ENCODE results near the gene NME3.

GRCh38 chr16:1745900-1746692, 25.2 kb downstream of the NME3 start:
- no peak for TF ChIP-seq CTCF (IDR thresholded peaks at IDR 0.05 in 2 of 3, conservative IDR thresholded peaks at IDR 0.05 in 1 of 3; ENCODE audit: borderline replicate concordance in 1 of 3, insufficient read depth in 1 of 3, low read depth in 2 of 3, low read length in 2 of 3)
- TF ChIP-seq POLR2AphosphoS5 (IDR thresholded peaks at IDR 0.05; ENCODE audit: low read depth, low read length): no peak
- TF ChIP-seq RAD21 (IDR thresholded peaks at IDR 0.05; ENCODE audit: low read depth): no peak
- TF ChIP-seq EZH2 (IDR thresholded peaks at IDR 0.05): no peak
- TF ChIP-seq FOSL1 (IDR thresholded peaks at IDR 0.05; ENCODE audit: low read depth): no peak
- no peak for TF ChIP-seq MAX (IDR thresholded peaks at IDR 0.05)
- TF ChIP-seq POLR2A (IDR thresholded peaks at IDR 0.05; ENCODE audit: borderline replicate concordance, extremely low read depth, insufficient read depth, insufficient read length): no peak
- TF ChIP-seq REST (IDR thresholded peaks at IDR 0.05; ENCODE audit: low read depth): no peak
- TF ChIP-seq JUND (IDR thresholded peaks at IDR 0.05): no peak
- no peak for TF ChIP-seq TCF7L2 (IDR thresholded peaks at IDR 0.05; ENCODE audit: borderline replicate concordance, extremely low read depth, insufficient read depth, insufficient read length)
- TF ChIP-seq EGR1 (IDR thresholded peaks at IDR 0.05; ENCODE audit: low read depth): no peak
- no peak for TF ChIP-seq YY1 (IDR thresholded peaks at IDR 0.05; ENCODE audit: extremely low read depth, insufficient replicate concordance, low read depth, low read length)
- no peak for TF ChIP-seq SRF (IDR thresholded peaks at IDR 0.05; ENCODE audit: low read depth)
- no peak for TF ChIP-seq ATF3 (IDR thresholded peaks at IDR 0.05)
